Measurements from ENCODE around the gene BRPF3. TPM values are rescaled to one million over a fixed set of nuclear protein-coding genes. Genes with fewer than 3 reads are reported as not detected.

BRPF3 gene
- polyA plus RNA-seq, 1 donor from 2014 or later, result 10.1 TPM

GRCh38 chr6:36246506-36247268 is 50.1 kb downstream of the BRPF3 start:
- H3K79me2 ChIP-seq (replicated peaks; ENCODE audit: insufficient read depth, low read length), result no peaks in the 10 kb centered on the region
- H3K4me3 ChIP-seq (ENCODE audit: low read length), result no peak overlapping the region
- H3K27me3 ChIP-seq (ENCODE audit: insufficient read depth, low read depth, low read length), result no peaks in the 10 kb centered on the region
- no peak overlapping the region for H3K9ac ChIP-seq (ENCODE audit: low read length)
- no peak overlapping the region for H3K27ac ChIP-seq (ENCODE audit: low read length)
- H2AFZ ChIP-seq (ENCODE audit: low read depth, low read length), result no peak overlapping the region
- H4K20me1 ChIP-seq (ENCODE audit: insufficient read depth), result no peaks in the 10 kb centered on the region
- TF ChIP-seq REST (IDR thresholded peaks at IDR 0.05; ENCODE audit: borderline replicate concordance) (no peak), CTCF (IDR thresholded peaks at IDR 0.05; ENCODE audit: poor library complexity, severe bottlenecking) (no peak), POLR2AphosphoS5 (IDR thresholded peaks at IDR 0.05) (no peak), SMC3 (conservative IDR thresholded peaks at IDR 0.05; ENCODE audit: poor library complexity) (no peak), RAD21 (conservative IDR thresholded peaks at IDR 0.05) (no peak), MXI1 (conservative IDR thresholded peaks at IDR 0.05; ENCODE audit: poor library complexity, severe bottlenecking) (no peak), EZH2 (IDR thresholded peaks at IDR 0.05; ENCODE audit: borderline replicate concordance, insufficient read depth, low read length, poor library complexity, severe bottlenecking) (no peak), EP300 (conservative IDR thresholded peaks at IDR 0.05; ENCODE audit: poor library complexity, severe bottlenecking) (no peak), TAF1 (IDR thresholded peaks at IDR 0.05; ENCODE audit: low read depth) (no peak)
- no peaks in the 10 kb centered on the region for H3K9me3 ChIP-seq (ENCODE audit: low read length)
- no peaks in the 10 kb centered on the region for H3F3A ChIP-seq (ENCODE audit: insufficient read depth, low read length, poor library complexity, severe bottlenecking)
- no peaks in the 10 kb centered on the region for H3K36me3 ChIP-seq (ENCODE audit: insufficient read depth, low read length)
- no peaks in the 10 kb centered on the region for H3K9me2 ChIP-seq (ENCODE audit: insufficient read depth, low read length)
- no peak overlapping the region for H3K4me2 ChIP-seq (ENCODE audit: low read length)

DNA sequence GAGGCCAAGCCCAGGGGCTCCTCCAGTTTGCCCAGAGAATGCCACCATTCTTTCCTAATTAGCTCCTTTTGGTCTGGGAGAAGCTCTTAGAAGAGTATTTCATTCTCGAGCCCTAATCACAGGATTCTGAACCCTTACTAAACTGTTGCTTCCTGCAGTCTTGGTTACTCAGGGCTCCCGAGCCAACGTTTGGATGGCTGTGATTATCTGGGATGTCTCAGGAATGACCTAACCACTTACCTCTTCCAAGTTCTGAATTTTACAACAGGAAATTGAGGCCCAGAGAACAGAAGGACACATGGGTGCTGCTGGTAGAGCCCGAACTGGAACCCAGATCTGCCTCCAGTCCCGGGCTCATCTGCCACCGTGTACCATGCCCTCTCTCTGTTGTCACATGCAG is 51.1 kb downstream of the BRPF3 start:
- Histone ChIP-seq H2AFZ (ENCODE audit: low read depth, low read length) (no peak overlapping the region), H4K20me1 (ENCODE audit: insufficient read depth) (no peaks in the 10 kb centered on the region), H3F3A (ENCODE audit: insufficient read depth, low read length, poor library complexity, severe bottlenecking) (no peaks in the 10 kb centered on the region), H3K27me3 (ENCODE audit: insufficient read depth, low read depth, low read length) (no peaks in the 10 kb centered on the region), H3K4me2 (ENCODE audit: low read length) (no peak overlapping the region), H3K36me3 (ENCODE audit: insufficient read depth, low read length) (no peaks in the 10 kb centered on the region), H3K4me3 (ENCODE audit: low read length) (no peak overlapping the region), H3K9me3 (ENCODE audit: low read length) (no peaks in the 10 kb centered on the region), H3K27ac (ENCODE audit: low read length) (no peak overlapping the region), H3K9me2 (ENCODE audit: insufficient read depth, low read length) (no peaks in the 10 kb centered on the region), H3K79me2 (replicated peaks; ENCODE audit: insufficient read depth, low read length) (no peaks in the 10 kb centered on the region), H3K9ac (ENCODE audit: low read length) (no peak overlapping the region)
- TF ChIP-seq SMC3 (conservative IDR thresholded peaks at IDR 0.05; ENCODE audit: poor library complexity) (no peak), POLR2AphosphoS5 (IDR thresholded peaks at IDR 0.05) (no peak)
